Esophagus muscularis mucosa (tissue), 3 donors: ENCODE results near the gene IDH3A.

ENCODE experiments used
- CTCF ChIP-seq, 3 experiments: fragments of 200-600 bp in 2 of 3; fragments of 450-650 bp in 1 of 3; sonication (generic) in 2 of 3; IDR thresholded peaks; one replicate each; pipeline ENCODE4 v1.5.1; 2017 to 2019; ENCODE audit warnings: antibody characterized with exemption in 3 of 3, mild to moderate bottlenecking in 2 of 3, moderate library complexity in 1 of 3
- POLR2AphosphoS5 ChIP-seq, 2 donors: sonication (generic); formaldehyde crosslinking; IDR thresholded peaks; one replicate each; pipeline ENCODE4 v1.6.1; 2017; ENCODE audit warnings: antibody characterized with exemption in 2 of 2

DNA sequence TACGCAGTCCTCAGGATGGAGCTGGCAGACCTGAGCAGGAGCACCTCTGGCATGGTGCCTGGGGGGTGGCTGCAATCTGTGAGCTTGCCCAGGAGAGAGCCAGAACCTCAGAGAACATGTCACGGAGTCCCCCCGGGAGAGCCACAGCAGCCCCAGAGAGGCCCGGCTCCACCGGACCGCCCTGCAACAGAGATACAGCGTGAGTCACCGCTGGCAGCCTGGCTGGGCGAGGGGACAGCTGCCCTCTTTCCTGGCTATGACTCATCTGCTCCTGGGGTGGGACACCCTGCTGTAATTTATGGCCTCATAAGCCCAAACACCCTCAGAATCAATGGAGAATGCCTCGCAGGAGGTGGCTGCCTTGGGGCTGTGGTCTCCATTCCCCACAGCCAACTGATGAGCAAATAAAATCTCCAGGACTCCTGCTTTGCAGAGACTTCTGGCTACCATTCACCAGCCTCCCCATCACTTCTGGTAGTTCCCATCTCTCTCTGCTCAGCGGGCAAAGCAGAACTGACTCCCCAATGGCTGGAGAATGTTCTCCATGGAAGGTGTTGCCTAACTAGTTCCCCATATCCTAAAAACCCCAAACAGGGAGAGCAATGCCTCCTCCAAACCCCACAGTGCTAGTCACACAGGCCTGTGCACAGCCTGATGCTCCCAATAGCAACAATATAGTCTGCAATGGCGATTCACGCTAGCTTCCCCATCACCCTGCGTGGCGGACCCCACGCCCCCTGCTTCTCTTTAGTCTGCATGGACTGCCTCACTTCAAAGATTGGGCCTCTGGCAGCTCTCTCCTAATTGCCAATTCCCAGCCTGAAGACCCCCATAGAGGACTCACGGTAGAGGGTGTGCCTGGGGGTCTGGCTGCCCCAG lies 63.6 kb downstream of the IDH3A start:
- TF ChIP-seq CTCF (IDR thresholded peaks at IDR 0.05) (no peak), POLR2AphosphoS5 (IDR thresholded peaks at IDR 0.05) (peak in 1 of 2 donors; percentile 47)
